Spinal cord (tissue), 10 donors: ENCODE measurements around the gene LRWD1. TPM values are rescaled to one million over a fixed set of nuclear protein-coding genes. Genes with fewer than 3 reads are reported as not detected.

Source experiments
- DNase-seq, 6 donors: peaks; one replicate each; pipeline versions ENCODE4 v3.0.0 to v3.0.0-alpha.2; 2013 to 2015; ENCODE audit warnings: low spot score in 6 of 6, low read depth in 4 of 6
- H3K27ac ChIP-seq: one replicate; pipeline ENCODE4 v1.5.1; 2013; ENCODE audit warnings: low read depth, low read length, control low read depth
- H3K27me3 ChIP-seq: one replicate; pipeline ENCODE4 v1.6.1; 2013; ENCODE audit warnings: low read length; ENCODE audit not compliant: control insufficient read depth, insufficient read depth
- H3K36me3 ChIP-seq: one replicate; pipeline ENCODE4 v1.6.1; 2013; ENCODE audit warnings: low read length; ENCODE audit not compliant: control insufficient read depth, insufficient read depth
- H3K4me1 ChIP-seq: one replicate; pipeline ENCODE4 v1.6.1; 2013; ENCODE audit warnings: low read length; ENCODE audit not compliant: control insufficient read depth, insufficient read depth
- H3K4me3 ChIP-seq: one replicate; pipeline ENCODE4 v1.5.1; 2013; ENCODE audit warnings: low read depth, low read length, control low read depth
- H3K9me3 ChIP-seq: one replicate; pipeline ENCODE4 v1.6.1; 2013; ENCODE audit warnings: low read length; ENCODE audit not compliant: control insufficient read depth, insufficient read depth
- WGBS: methylation state at CpG from one replicate; pipeline ENCODE4 v1.1.5; 2013; ENCODE audit warnings: missing lambda C conversion rate; ENCODE audit not compliant: insufficient coverage; 5-methylcytosine and 5-hydroxymethylcytosine counted together
- polyA plus RNA-seq, 2 donors: library from polyadenylated mRNA; unstranded; fragments of 120-200 nt; gene quantifications; one replicate each; pipeline ENCODE4 v1.2.1, GENCODE V29; 2013; ENCODE audit not compliant: insufficient read length in 2 of 2
- total RNA-seq, 2 donors: library from RNA; depleted of rRNA in 1 of 2; stranded (reverse); fragments of 120-200 nt in 1 of 2; fragments of >200 nt in 1 of 2; gene quantifications; one replicate each; pipeline versions ENCODE4 v1.2.3 to v1.2.4, GENCODE V29; 2013 to 2014
- donor health status: healthy.

The LRWD1 gene
- total and polyA plus RNA-seq, 4 donors: 20.9 to 48.6 (median 33.3) TPM

GRCh38 chr7:102426268-102427018, 38.3 kb upstream of the LRWD1 start:
- Histone ChIP-seq H3K27ac (no peak overlapping the region), H3K4me1 (peaks cover 11% of the 10 kb centered on the region), H3K27me3 (no peaks in the 10 kb centered on the region), H3K4me3 (no peak overlapping the region), H3K36me3 (peaks cover 70% of the 10 kb centered on the region), H3K9me3 (no peaks in the 10 kb centered on the region)
- DNase-seq: no peak
- WGBS: 94% methylated on average over 12 of the region's 16 CpGs

GRCh38 chr7:102427019-102427405, 37.8 kb upstream of the LRWD1 start:
- H3K27ac ChIP-seq: no peak overlapping the region

GRCh38 chr7:102429141-102429899, 35.5 kb upstream of the LRWD1 start:
- Histone ChIP-seq H3K27me3 (no peaks in the 10 kb centered on the region), H3K27ac (no peak overlapping the region), H3K4me3 (no peak overlapping the region), H3K36me3 (peaks cover 46% of the 10 kb centered on the region), H3K4me1 (peaks cover 31% of the 10 kb centered on the region), H3K9me3 (no peaks in the 10 kb centered on the region)
- 97% methylated on average over 10 of the region's 10 CpGs for WGBS
- no peak for DNase-seq

More at GRCh38 chr7:102427019-102427405, 37.8 kb upstream of the LRWD1 start:
- no CpG with 5 or more reads among the region's 5 CpGs for WGBS
- H3K36me3 ChIP-seq: peaks cover 67% of the 10 kb centered on the region
- H3K9me3 ChIP-seq: no peaks in the 10 kb centered on the region
- no peaks in the 10 kb centered on the region for H3K27me3 ChIP-seq
- DNase-seq: no peak
- H3K4me1 ChIP-seq: peaks cover 16% of the 10 kb centered on the region
- H3K4me3 ChIP-seq: no peak overlapping the region

- Histone ChIP-seq H3K9me3 (no peaks in the 10 kb centered on the region), H3K4me1 (peaks cover 43% of the 10 kb centered on the region), H3K36me3 (peaks cover 29% of the 10 kb centered on the region), H3K27me3 (no peaks in the 10 kb centered on the region), H3K4me3 (no peak overlapping the region), H3K27ac (peak overlapping the region; percentile 40)
- WGBS: 31% methylated on average over 17 of the region's 17 CpGs
- DNase-seq: peak in 2 of 6 donors; percentile 79 to 82
These were observed 33.0 kb upstream of the LRWD1 start for GRCh38 chr7:102431617-102432298.

GRCh38 chr7:102432442-102433218, 32.2 kb upstream of the LRWD1 start:
- Histone ChIP-seq H3K36me3 (peaks cover 27% of the 10 kb centered on the region), H3K27me3 (no peaks in the 10 kb centered on the region), H3K4me1 (peaks cover 43% of the 10 kb centered on the region), H3K9me3 (no peaks in the 10 kb centered on the region), H3K4me3 (peak overlapping the region; percentile 55), H3K27ac (peak overlapping the region; percentile 40)
- DNase-seq: peak in 2 of 6 donors; percentile 29 to 67
- WGBS: 12% methylated on average over 22 of the region's 27 CpGs

GRCh38 chr7:102433219-102434038, 31.4 kb upstream of the LRWD1 start, which contains the start of gene ORAI2:
Gene ORAI2, plus strand, starts transcription at chr7:102433575. Its CDS starts 5,382 bp downstream, at chr7:102438957.
- peak in 5 of 6 donors; percentile 61 to 94 (median 75) for DNase-seq
- peak within 1 kb of the TSS; percentile 47 for H3K27ac ChIP-seq
- under 1% methylated on average over 79 of the region's 90 CpGs for WGBS

GRCh38 chr7:102434039-102434486, 30.7 kb upstream of the LRWD1 start:
- H3K36me3 ChIP-seq: peaks cover 38% of the 10 kb centered on the region
- peak overlapping the region; percentile 47 for H3K27ac ChIP-seq
- no peaks in the 10 kb centered on the region for H3K27me3 ChIP-seq
- 48% methylated on average over 4 of the region's 9 CpGs for WGBS
- no peaks in the 10 kb centered on the region for H3K9me3 ChIP-seq
- no peak for DNase-seq
- H3K4me3 ChIP-seq: peak overlapping the region; percentile 78
- H3K4me1 ChIP-seq: peaks cover 43% of the 10 kb centered on the region

More at GRCh38 chr7:102433219-102434038, 31.4 kb upstream of the LRWD1 start, which contains the start of gene ORAI2:
- H3K4me1 ChIP-seq: peaks cover 43% of the 10 kb centered on the region
- no peaks in the 10 kb centered on the region for H3K9me3 ChIP-seq
- peak within 1 kb of the TSS; percentile 78 for H3K4me3 ChIP-seq
- H3K27me3 ChIP-seq: no peaks in the 10 kb centered on the region
- H3K36me3 ChIP-seq: peaks cover 33% of the 10 kb centered on the region

GRCh38 chr7:102436118-102436517, 28.7 kb upstream of the LRWD1 start:
- H3K27ac ChIP-seq: no peak overlapping the region
- no peaks in the 10 kb centered on the region for H3K9me3 ChIP-seq
- no peaks in the 10 kb centered on the region for H3K27me3 ChIP-seq
- peak in 1 of 6 donors; percentile 60 for DNase-seq
- 78% methylated on average over 9 of the region's 10 CpGs for WGBS
- H3K4me3 ChIP-seq: no peak overlapping the region
- H3K4me1 ChIP-seq: peaks cover 52% of the 10 kb centered on the region
- peaks cover 42% of the 10 kb centered on the region for H3K36me3 ChIP-seq
